Measurements from ENCODE around the gene GLP2R.

Gene GLP2R

GRCh38 chr17:9824797-9825338 lies 856 bp upstream of the GLP2R start:
- TF ChIP-seq CTCF (IDR thresholded peaks at IDR 0.05; ENCODE audit: insufficient read depth, low read length) (no peak), POLR2AphosphoS5 (IDR thresholded peaks at IDR 0.05; ENCODE audit: low read depth) (no peak), REST (IDR thresholded peaks at IDR 0.05; ENCODE audit: insufficient replicate concordance, low read depth) (no peak), GABPA (IDR thresholded peaks at IDR 0.05; ENCODE audit: low read depth) (no peak), SPI1 (IDR thresholded peaks at IDR 0.05; ENCODE audit: borderline replicate concordance, low read depth) (no peak)

GRCh38 chr17:9828296-9829295 lies 2.9 kb downstream of the GLP2R start:
- Histone ChIP-seq H3K27ac (replicated peaks) (no peak overlapping the region), H3K27me3 (ENCODE audit: insufficient read depth, poor library complexity, severe bottlenecking) (no peaks in the 10 kb centered on the region), H3K4me3 (replicated peaks; ENCODE audit: insufficient read depth, low read length) (no peak overlapping the region)
- TF ChIP-seq SPI1 (IDR thresholded peaks at IDR 0.05; ENCODE audit: borderline replicate concordance, low read depth) = no peak
- no peak for TF ChIP-seq GABPA (IDR thresholded peaks at IDR 0.05; ENCODE audit: low read depth)
- TF ChIP-seq POLR2AphosphoS5 (IDR thresholded peaks at IDR 0.05; ENCODE audit: low read depth) = no peak
- DNase-seq (ENCODE audit: low read depth in 1 of 2, low spot score in 1 of 2) = no peak

More at GRCh38 chr17:9824797-9825338, 856 bp upstream of the GLP2R start:
- H3K27ac ChIP-seq (replicated peaks) = no peak overlapping the region
- no peaks in the 10 kb centered on the region for H3K27me3 ChIP-seq (ENCODE audit: insufficient read depth, poor library complexity, severe bottlenecking)
- DNase-seq (ENCODE audit: low read depth in 1 of 2, low spot score in 1 of 2) = no peak
- no peak overlapping the region for H3K4me3 ChIP-seq (replicated peaks; ENCODE audit: insufficient read depth, low read length)

GRCh38 chr17:9829343-9829742 lies 3.6 kb downstream of the GLP2R start:
- H3K27ac ChIP-seq (replicated peaks) = no peak overlapping the region
- TF ChIP-seq GABPA (IDR thresholded peaks at IDR 0.05; ENCODE audit: low read depth) = no peak
- TF ChIP-seq CTCF (IDR thresholded peaks at IDR 0.05; ENCODE audit: insufficient read depth, low read length) = no peak
- TF ChIP-seq POLR2AphosphoS5 (IDR thresholded peaks at IDR 0.05; ENCODE audit: low read depth) = no peak
- no peak for TF ChIP-seq REST (IDR thresholded peaks at IDR 0.05; ENCODE audit: insufficient replicate concordance, low read depth)
- TF ChIP-seq SPI1 (IDR thresholded peaks at IDR 0.05; ENCODE audit: borderline replicate concordance, low read depth) = no peak
- no peak for DNase-seq (ENCODE audit: low read depth in 1 of 2, low spot score in 1 of 2)
- H3K27me3 ChIP-seq (ENCODE audit: insufficient read depth, poor library complexity, severe bottlenecking) = no peaks in the 10 kb centered on the region
- H3K4me3 ChIP-seq (replicated peaks; ENCODE audit: insufficient read depth, low read length) = no peak overlapping the region

GRCh38 chr17:9830711-9831110 lies 5.0 kb downstream of the GLP2R start:
- no peak for DNase-seq (ENCODE audit: low read depth in 1 of 2, low spot score in 1 of 2)
- no peak overlapping the region for H3K4me3 ChIP-seq (replicated peaks; ENCODE audit: insufficient read depth, low read length)
- TF ChIP-seq CTCF (IDR thresholded peaks at IDR 0.05; ENCODE audit: insufficient read depth, low read length) = no peak
- no peak for TF ChIP-seq GABPA (IDR thresholded peaks at IDR 0.05; ENCODE audit: low read depth)
- no peak for TF ChIP-seq POLR2AphosphoS5 (IDR thresholded peaks at IDR 0.05; ENCODE audit: low read depth)
- no peak for TF ChIP-seq REST (IDR thresholded peaks at IDR 0.05; ENCODE audit: insufficient replicate concordance, low read depth)
- no peak for TF ChIP-seq SPI1 (IDR thresholded peaks at IDR 0.05; ENCODE audit: borderline replicate concordance, low read depth)
- H3K27ac ChIP-seq (replicated peaks) = no peak overlapping the region
- no peaks in the 10 kb centered on the region for H3K27me3 ChIP-seq (ENCODE audit: insufficient read depth, poor library complexity, severe bottlenecking)
